Astrocyte of the cerebellum (primary cell): Measurements from ENCODE around the gene ATG4A.

ENCODE experiments used
- DNase-seq: peaks from one replicate; pipeline ENCODE4 v3.0.0-alpha.2; 2011; ENCODE audit warnings: low read depth
- H3K4me3 ChIP-seq: 2 replicates; pipeline ENCODE4 v1.5.1; 2011; ENCODE audit warnings: mild to moderate bottlenecking, low read depth, low read length, moderate library complexity
- in situ Hi-C: cut with HindIII; loops from 2 replicates; pipeline ENCODE4 v1.10.0; 2017; ENCODE audit warnings: low sequenced_read_pairs
- TF ChIP-seq, protein P1 (sequence below): IDR thresholded peaks from 2 replicates; pipeline ENCODE4 v1.5.1; 2012; ENCODE audit warnings: low read length, low read depth, moderate library complexity, mild to moderate bottlenecking; ENCODE audit errors: missing control alignments

Gene ATG4A

GRCh38 chrX:108199041-108199440 is 107.5 kb downstream of the ATG4A start:
- TF ChIP-seq, protein P1, sequence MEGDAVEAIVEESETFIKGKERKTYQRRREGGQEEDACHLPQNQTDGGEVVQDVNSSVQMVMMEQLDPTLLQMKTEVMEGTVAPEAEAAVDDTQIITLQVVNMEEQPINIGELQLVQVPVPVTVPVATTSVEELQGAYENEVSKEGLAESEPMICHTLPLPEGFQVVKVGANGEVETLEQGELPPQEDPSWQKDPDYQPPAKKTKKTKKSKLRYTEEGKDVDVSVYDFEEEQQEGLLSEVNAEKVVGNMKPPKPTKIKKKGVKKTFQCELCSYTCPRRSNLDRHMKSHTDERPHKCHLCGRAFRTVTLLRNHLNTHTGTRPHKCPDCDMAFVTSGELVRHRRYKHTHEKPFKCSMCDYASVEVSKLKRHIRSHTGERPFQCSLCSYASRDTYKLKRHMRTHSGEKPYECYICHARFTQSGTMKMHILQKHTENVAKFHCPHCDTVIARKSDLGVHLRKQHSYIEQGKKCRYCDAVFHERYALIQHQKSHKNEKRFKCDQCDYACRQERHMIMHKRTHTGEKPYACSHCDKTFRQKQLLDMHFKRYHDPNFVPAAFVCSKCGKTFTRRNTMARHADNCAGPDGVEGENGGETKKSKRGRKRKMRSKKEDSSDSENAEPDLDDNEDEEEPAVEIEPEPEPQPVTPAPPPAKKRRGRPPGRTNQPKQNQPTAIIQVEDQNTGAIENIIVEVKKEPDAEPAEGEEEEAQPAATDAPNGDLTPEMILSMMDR = no peak
- H3K4me3 ChIP-seq = no peak overlapping the region
- in situ Hi-C loops = no loop called here
- no peak for DNase-seq

- in situ Hi-C loops = no loop called here
- H3K4me3 ChIP-seq = no peak overlapping the region
- TF ChIP-seq, protein P1 = peak; percentile 58
- DNase-seq = no peak
These were observed 108.1 kb downstream of the ATG4A start for GRCh38 chrX:108199691-108200090.

DNA sequence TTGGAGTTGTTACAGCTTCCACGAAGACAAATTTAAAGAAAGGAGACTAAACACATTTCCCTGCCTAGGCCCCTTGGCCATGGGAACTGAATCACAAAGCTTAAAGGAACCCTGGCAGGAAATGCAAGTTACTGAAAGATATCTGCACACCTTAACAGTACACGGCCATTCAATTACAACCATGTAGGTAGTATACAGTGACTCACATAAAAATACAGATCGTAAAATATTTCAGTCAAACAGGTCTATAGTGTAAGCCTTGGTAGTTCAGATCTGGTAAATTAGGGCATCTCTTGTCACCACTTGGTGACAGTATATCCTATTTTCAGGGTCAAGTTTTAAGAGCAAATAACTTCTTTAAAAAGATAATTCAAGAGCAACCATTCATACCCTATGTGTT is 112.0 kb downstream of the ATG4A start:
- no peak overlapping the region for H3K4me3 ChIP-seq
- no peak for DNase-seq
- in situ Hi-C loops = no loop called here
- TF ChIP-seq, protein P1 = no peak
